Measurements from ENCODE around the gene PARVG.

DNA sequence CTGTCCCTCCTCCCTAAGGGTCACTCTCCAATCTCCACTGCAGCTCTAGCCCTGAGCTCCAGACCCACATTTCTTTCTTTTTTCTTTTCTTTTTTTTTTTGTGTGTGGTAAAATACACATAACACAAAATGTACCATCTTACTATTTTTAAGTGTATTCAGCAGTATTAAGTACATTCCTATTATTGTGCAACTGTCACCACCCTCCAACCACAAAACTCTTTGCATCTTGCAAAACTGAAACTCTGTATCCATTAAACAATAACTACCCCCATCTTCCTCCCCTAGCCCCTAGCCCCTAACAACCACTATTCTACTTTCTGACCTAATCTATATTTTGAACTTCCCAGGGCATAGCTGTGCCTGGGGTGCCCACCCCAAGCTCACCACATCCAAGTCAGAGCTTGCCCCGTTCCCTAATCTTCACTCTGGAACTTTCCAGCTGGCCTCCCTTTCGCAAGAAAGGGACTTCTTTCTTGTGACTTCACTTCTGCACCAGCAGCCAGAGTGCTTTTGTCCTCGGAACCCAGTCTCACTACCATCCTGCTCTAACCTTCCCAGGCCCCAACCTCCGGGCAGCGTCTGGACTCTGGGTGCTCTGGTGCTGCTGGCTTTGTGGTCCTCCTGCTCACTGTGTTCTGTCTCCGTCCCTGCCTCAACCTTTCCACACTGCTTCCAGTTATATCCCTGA, 30.7 kb downstream of the PARVG start:
- TF ChIP-seq, protein P1, sequence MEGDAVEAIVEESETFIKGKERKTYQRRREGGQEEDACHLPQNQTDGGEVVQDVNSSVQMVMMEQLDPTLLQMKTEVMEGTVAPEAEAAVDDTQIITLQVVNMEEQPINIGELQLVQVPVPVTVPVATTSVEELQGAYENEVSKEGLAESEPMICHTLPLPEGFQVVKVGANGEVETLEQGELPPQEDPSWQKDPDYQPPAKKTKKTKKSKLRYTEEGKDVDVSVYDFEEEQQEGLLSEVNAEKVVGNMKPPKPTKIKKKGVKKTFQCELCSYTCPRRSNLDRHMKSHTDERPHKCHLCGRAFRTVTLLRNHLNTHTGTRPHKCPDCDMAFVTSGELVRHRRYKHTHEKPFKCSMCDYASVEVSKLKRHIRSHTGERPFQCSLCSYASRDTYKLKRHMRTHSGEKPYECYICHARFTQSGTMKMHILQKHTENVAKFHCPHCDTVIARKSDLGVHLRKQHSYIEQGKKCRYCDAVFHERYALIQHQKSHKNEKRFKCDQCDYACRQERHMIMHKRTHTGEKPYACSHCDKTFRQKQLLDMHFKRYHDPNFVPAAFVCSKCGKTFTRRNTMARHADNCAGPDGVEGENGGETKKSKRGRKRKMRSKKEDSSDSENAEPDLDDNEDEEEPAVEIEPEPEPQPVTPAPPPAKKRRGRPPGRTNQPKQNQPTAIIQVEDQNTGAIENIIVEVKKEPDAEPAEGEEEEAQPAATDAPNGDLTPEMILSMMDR (IDR thresholded peaks at IDR 0.05; ENCODE audit: extremely low read depth in 1 of 2, insufficient read depth in 1 of 2, low read depth in 1 of 2, low read length in 2 of 2) = no peak
- TF ChIP-seq POLR2A (IDR thresholded peaks at IDR 0.05; ENCODE audit: low read depth, low read length) (no peak), POLR2AphosphoS5 (IDR thresholded peaks at IDR 0.05; ENCODE audit: insufficient read depth, low read depth, low read length) (no peak), MYC (IDR thresholded peaks at IDR 0.05; ENCODE audit: low read depth, low read length) (no peak), EZH2 (IDR thresholded peaks at IDR 0.05; ENCODE audit: borderline replicate concordance, low read depth, low read length, severe bottlenecking) (no peak), JUN (IDR thresholded peaks at IDR 0.05; ENCODE audit: borderline replicate concordance, insufficient read depth, insufficient read length, low read depth) (no peak)
- TF ChIP-seq, protein P2, sequence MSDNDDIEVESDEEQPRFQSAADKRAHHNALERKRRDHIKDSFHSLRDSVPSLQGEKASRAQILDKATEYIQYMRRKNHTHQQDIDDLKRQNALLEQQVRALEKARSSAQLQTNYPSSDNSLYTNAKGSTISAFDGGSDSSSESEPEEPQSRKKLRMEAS (IDR thresholded peaks at IDR 0.05; ENCODE audit: insufficient read depth, insufficient read length) = no peak

Data from endothelial cell of umbilical vein (primary cell).